Fibroblast of lung (primary cell): ENCODE measurements around the gene TPX2. TPM values are rescaled to one million over a fixed set of nuclear protein-coding genes. Genes with fewer than 3 reads are reported as not detected.

Experiments
- DNase-seq, 2 donors: peaks; one replicate each; pipeline versions ENCODE4 v3.0.0 to v3.0.0-alpha.2; 2010; ENCODE audit warnings: low read depth in 2 of 2
- H2AFZ ChIP-seq: 2 replicates; pipeline ENCODE4 v1.5.1; 2012; ENCODE audit warnings: low read length, control low read depth, inconsistent platforms
- H3K27ac ChIP-seq: 2 replicates; pipeline ENCODE4 v1.5.1; 2011; ENCODE audit warnings: low read length, control low read depth; ENCODE audit not compliant: insufficient read depth
- H3K27me3 ChIP-seq: 2 replicates; pipeline ENCODE4 v1.5.1; 2011; ENCODE audit warnings: mild to moderate bottlenecking, low read length; ENCODE audit not compliant: control insufficient read depth, insufficient read depth
- H3K36me3 ChIP-seq: 2 replicates; pipeline ENCODE4 v1.5.1; 2011; ENCODE audit warnings: low read length; ENCODE audit not compliant: control insufficient read depth, insufficient read depth
- H3K4me1 ChIP-seq: 2 replicates; pipeline ENCODE4 v1.5.1; 2011; ENCODE audit warnings: low read length; ENCODE audit not compliant: control insufficient read depth, insufficient read depth; ENCODE audit errors: extremely low read depth
- H3K4me2 ChIP-seq: 2 replicates; pipeline ENCODE4 v1.5.1; 2011; ENCODE audit warnings: low read length, control low read depth; ENCODE audit not compliant: insufficient read depth; ENCODE audit errors: extremely low read depth
- H3K4me3 ChIP-seq, 4 experiments: fragments of 200-600 bp in 1 of 4; sonication (generic) in 1 of 4; replicated peaks in 1 of 4; 2 replicates each; pipeline ENCODE4 v1.5.1; 2011 to 2016; ENCODE audit warnings: low read length in 4 of 4, low read depth in 3 of 4, mild to moderate bottlenecking in 3 of 4, control low read depth in 2 of 4, inconsistent platforms in 1 of 4, mixed read lengths in 1 of 4; ENCODE audit not compliant: insufficient read depth in 1 of 4; ENCODE audit errors: control extremely low read depth in 1 of 4
- H3K79me2 ChIP-seq: 2 replicates; pipeline ENCODE4 v1.5.1; 2012; ENCODE audit warnings: mild to moderate bottlenecking, low read length, inconsistent platforms; ENCODE audit not compliant: control insufficient read depth, insufficient read depth
- H3K9ac ChIP-seq: 2 replicates; pipeline ENCODE4 v1.5.1; 2011; ENCODE audit warnings: mild to moderate bottlenecking, low read length, control low read depth; ENCODE audit not compliant: insufficient read depth
- H3K9me3 ChIP-seq: 2 replicates; pipeline ENCODE4 v1.5.1; 2012; ENCODE audit warnings: low read depth, low read length; ENCODE audit not compliant: control insufficient read depth, insufficient read depth
- H4K20me1 ChIP-seq: 2 replicates; pipeline ENCODE4 v1.5.1; 2011; ENCODE audit warnings: low read length; ENCODE audit not compliant: control insufficient read depth, insufficient read depth; ENCODE audit errors: extremely low read depth
- CTCF ChIP-seq, 2 donors: IDR thresholded peaks in 1 of 2; conservative IDR thresholded peaks in 1 of 2; 1 replicate in 1 of 2; 2 replicates in 1 of 2; pipeline ENCODE4 v1.5.1; 2011 to 2012; ENCODE audit warnings: low read length in 2 of 2, control low read depth in 1 of 2, inconsistent platforms in 1 of 2, low read depth in 1 of 2, mild to moderate bottlenecking in 1 of 2
- EZH2 ChIP-seq: IDR thresholded peaks from 2 replicates; pipeline ENCODE4 v1.5.1; 2012; ENCODE audit warnings: low read length, control low read depth, mild to moderate bottlenecking; ENCODE audit errors: missing control alignments
- polyA plus RNA-seq, 2 donors: library from polyadenylated mRNA; depleted of rRNA in 1 of 2; stranded (reverse) in 1 of 2; unstranded in 1 of 2; fragments of >200 nt; gene quantifications; 2 replicates each; pipeline ENCODE4 v1.2.1, GENCODE V29; 2011 to 2012; ENCODE audit warnings: missing spikeins in 1 of 2
- total RNA-seq: library from RNA; depleted of rRNA; stranded (reverse); fragments of >200 nt; gene quantifications from 2 replicates; pipeline ENCODE4 v1.2.1, GENCODE V29; 2014

Gene TPX2
- total and polyA plus RNA-seq, 2 donors (not counting 1 experiment from before 2014, with no cell fraction given), result 19.9 to 21.0 TPM

GRCh38 chr20:31694842-31695593, 44.1 kb upstream of the TPX2 start:
- H3K79me2 ChIP-seq, result peaks cover 80% of the 10 kb centered on the region
- TF ChIP-seq CTCF (conservative IDR thresholded peaks at IDR 0.05 in 1 of 2, IDR thresholded peaks at IDR 0.05 in 1 of 2; ENCODE audit: low read depth in 1 of 2, low read length in 2 of 2) (no peak), EZH2 (no peak)
- H3K27me3 ChIP-seq, result no peaks in the 10 kb centered on the region
- no peaks in the 10 kb centered on the region for H4K20me1 ChIP-seq
- no peak overlapping the region for H3K4me3 ChIP-seq
- H3K9ac ChIP-seq, result no peak overlapping the region
- H3K27ac ChIP-seq, result peak overlapping the region; percentile 54
- no peak overlapping the region for H3K4me2 ChIP-seq
- H3K9me3 ChIP-seq, result no peaks in the 10 kb centered on the region
- H3K36me3 ChIP-seq, result no peaks in the 10 kb centered on the region
- no peak overlapping the region for H2AFZ ChIP-seq
- peaks cover 27% of the 10 kb centered on the region for H3K4me1 ChIP-seq
- no peak for DNase-seq

- peaks cover 81% of the 10 kb centered on the region for H3K79me2 ChIP-seq
- H3K9ac ChIP-seq, result no peak overlapping the region
- H3K4me2 ChIP-seq, result peak overlapping the region; percentile 33
- no peak overlapping the region for H2AFZ ChIP-seq
- peak; percentile 69 to 74 for DNase-seq
- no peaks in the 10 kb centered on the region for H3K27me3 ChIP-seq
- H3K4me3 ChIP-seq, result no peak overlapping the region
- H3K27ac ChIP-seq, result peak overlapping the region; percentile 54
- no peaks in the 10 kb centered on the region for H3K9me3 ChIP-seq
- no peaks in the 10 kb centered on the region for H4K20me1 ChIP-seq
- H3K36me3 ChIP-seq, result no peaks in the 10 kb centered on the region
- TF ChIP-seq EZH2, result no peak
- TF ChIP-seq CTCF (conservative IDR thresholded peaks at IDR 0.05 in 1 of 2, IDR thresholded peaks at IDR 0.05 in 1 of 2; ENCODE audit: low read depth in 1 of 2, low read length in 2 of 2), result no peak
- peaks cover 33% of the 10 kb centered on the region for H3K4me1 ChIP-seq
These were observed 43.0 kb upstream of the TPX2 start for GRCh38 chr20:31695849-31696804.

- H4K20me1 ChIP-seq, result no peaks in the 10 kb centered on the region
- H3K4me2 ChIP-seq, result peak overlapping the region; percentile 58
These were observed 40.8 kb upstream of the TPX2 start for GRCh38 chr20:31698243-31698802.

More at GRCh38 chr20:31698243-31698802, 40.8 kb upstream of the TPX2 start:
- no peaks in the 10 kb centered on the region for H3K27me3 ChIP-seq
- H3K27ac ChIP-seq, result peak overlapping the region; percentile 95
- TF ChIP-seq CTCF (conservative IDR thresholded peaks at IDR 0.05 in 1 of 2, IDR thresholded peaks at IDR 0.05 in 1 of 2; ENCODE audit: low read depth in 1 of 2, low read length in 2 of 2) (no peak), EZH2 (no peak)
- DNase-seq, result no peak
- no peak overlapping the region for H3K4me3 ChIP-seq
- H3K79me2 ChIP-seq, result peaks cover 81% of the 10 kb centered on the region
- H3K36me3 ChIP-seq, result no peaks in the 10 kb centered on the region
- H3K9ac ChIP-seq, result no peak overlapping the region
- no peak overlapping the region for H2AFZ ChIP-seq
- no peaks in the 10 kb centered on the region for H3K9me3 ChIP-seq
- peaks cover 35% of the 10 kb centered on the region for H3K4me1 ChIP-seq
